ENCODE results near the gene SPDL1.

The SPDL1 gene

GRCh38 chr5:169637085-169637548, 53.5 kb downstream of the SPDL1 start, which contains the start of gene DOCK2:
TSS of gene DOCK2 (plus strand) at chr5:169637275. CDS start at chr5:169637327, 52 bp downstream.
- no peak for TF ChIP-seq ZFX (IDR thresholded peaks at IDR 0.05)
- TF ChIP-seq CTCF (conservative IDR thresholded peaks at IDR 0.05): no peak
- no peak within 1 kb of the TSS for H3K27ac ChIP-seq

DNA sequence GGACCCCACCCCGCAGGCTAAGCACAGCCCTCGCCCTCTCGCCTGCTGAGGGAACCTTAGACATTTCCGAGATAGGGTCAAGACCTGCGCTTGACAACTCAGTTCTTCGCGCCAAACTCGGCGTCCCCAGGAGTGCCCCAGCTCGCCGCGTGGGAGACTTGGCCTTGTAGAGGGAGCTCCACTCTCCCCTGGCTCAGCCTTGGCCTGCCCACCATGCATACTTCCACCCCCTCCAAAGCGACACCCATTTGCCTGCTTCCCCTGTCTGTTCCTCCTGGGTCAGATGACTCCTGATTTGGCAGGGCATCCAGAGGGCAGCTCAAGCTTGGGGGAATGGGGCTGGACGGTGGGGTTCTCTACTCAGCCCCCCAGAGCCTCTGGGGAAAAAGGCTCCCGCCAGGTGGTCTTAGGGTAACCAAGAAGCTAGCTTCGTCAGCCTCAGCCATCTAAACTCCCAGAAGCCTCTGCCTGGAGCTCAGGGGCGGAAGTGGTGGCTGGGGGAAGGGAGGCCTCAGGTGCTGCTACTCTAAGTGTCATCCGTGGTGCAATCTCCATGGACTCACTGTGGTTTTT, 54.1 kb downstream of the SPDL1 start:
- TF ChIP-seq CTCF (conservative IDR thresholded peaks at IDR 0.05): no peak
- TF ChIP-seq ZFX (IDR thresholded peaks at IDR 0.05): no peak
- H3K27ac ChIP-seq: no peak overlapping the region

DNA sequence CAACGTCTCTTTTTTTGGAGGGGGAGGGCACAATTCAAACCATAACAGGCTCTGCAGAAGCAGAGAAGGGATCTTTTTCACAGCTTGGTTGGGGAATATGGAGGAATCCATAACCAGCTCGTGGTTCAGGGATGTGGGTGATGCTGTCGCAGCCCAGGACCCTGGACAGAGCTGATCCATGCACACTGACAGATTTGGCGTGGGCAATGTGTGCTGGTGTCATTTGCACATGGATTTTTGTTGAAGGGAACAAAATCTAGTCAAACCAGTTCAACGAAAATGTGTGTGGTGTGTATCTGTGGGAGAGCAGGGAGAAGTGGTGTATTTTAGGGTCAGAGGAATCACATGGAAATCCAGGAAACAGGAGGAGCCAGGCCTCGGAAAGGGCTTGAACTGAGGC, 57.7 kb downstream of the SPDL1 start:
- TF ChIP-seq ZFX (IDR thresholded peaks at IDR 0.05): no peak
- TF ChIP-seq CTCF (conservative IDR thresholded peaks at IDR 0.05): no peak
- peak overlapping the region; percentile 54 for H3K27ac ChIP-seq

DNA sequence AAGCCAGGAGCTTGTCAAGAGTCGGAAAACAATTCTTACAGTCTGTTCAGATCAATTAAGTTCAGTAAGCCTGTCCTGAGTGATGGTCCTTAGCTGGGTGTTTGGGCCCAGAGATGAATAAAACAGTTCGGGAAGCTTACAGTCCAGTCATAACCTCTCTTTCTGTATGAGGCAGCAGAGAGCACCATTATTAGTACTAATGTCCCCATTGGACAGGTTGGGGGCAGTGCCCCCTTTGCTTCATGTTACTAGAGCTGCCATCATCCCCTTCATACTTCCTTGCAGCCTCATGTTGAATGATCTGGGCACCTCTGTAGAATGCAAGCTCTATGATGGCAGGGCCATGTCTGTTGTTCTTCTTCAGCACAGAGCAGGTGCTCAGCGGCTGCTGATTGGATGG, 63.3 kb downstream of the SPDL1 start:
- H3K27ac ChIP-seq: no peak overlapping the region
- no peak for TF ChIP-seq ZFX (IDR thresholded peaks at IDR 0.05)
- TF ChIP-seq CTCF (conservative IDR thresholded peaks at IDR 0.05): no peak

GRCh38 chr5:169647566-169647965, 64.0 kb downstream of the SPDL1 start:
- H3K27ac ChIP-seq: no peak overlapping the region

GRCh38 chr5:169648725-169649310, 65.2 kb downstream of the SPDL1 start:
- H3K27ac ChIP-seq: no peak overlapping the region
- TF ChIP-seq ZFX (IDR thresholded peaks at IDR 0.05): no peak
- no peak for TF ChIP-seq CTCF (conservative IDR thresholded peaks at IDR 0.05)

More at GRCh38 chr5:169647566-169647965, 64.0 kb downstream of the SPDL1 start:
- TF ChIP-seq ZFX (IDR thresholded peaks at IDR 0.05) (no peak), CTCF (conservative IDR thresholded peaks at IDR 0.05) (no peak)

- H3K27ac ChIP-seq: no peak overlapping the region
Measured at GRCh38 chr5:169649486-169649885, 65.9 kb downstream of the SPDL1 start.

More at GRCh38 chr5:169649486-169649885, 65.9 kb downstream of the SPDL1 start:
- TF ChIP-seq ZFX (IDR thresholded peaks at IDR 0.05) (no peak), CTCF (conservative IDR thresholded peaks at IDR 0.05) (no peak)

Measured in C4-2B (cell line).